GM12878 (cell line): ENCODE data around the gene TCF4. TPM values are rescaled to one million over a fixed set of nuclear protein-coding genes. Genes with fewer than 3 reads are reported as not detected.
A peak's percentile ranks its signal among the peaks of the same experiment; 100 is the strongest.

ENCODE experiments used
- CREM ChIP-seq: IDR thresholded peaks from 2 replicates; pipeline ENCODE4 v1.6.1; 2014; ENCODE audit warnings: antibody characterized with exemption, low read depth
- DPF2 ChIP-seq: fragments of 450-650 bp; IDR thresholded peaks from 2 replicates; pipeline ENCODE4 v1.6.1; 2017; ENCODE audit warnings: mild to moderate bottlenecking
- EED ChIP-seq: sonication (generic); IDR thresholded peaks from 2 replicates; pipeline ENCODE4 v1.6.1; 2016; ENCODE audit warnings: antibody characterized with exemption, low read depth
- FOXM1 ChIP-seq: IDR thresholded peaks from 2 replicates; pipeline ENCODE4 v1.6.1; 2012; ENCODE audit warnings: low read depth, mild to moderate bottlenecking, inconsistent platforms, low read length, moderate library complexity
- IKZF2 ChIP-seq, 2 experiments: fragments of 450-650 bp; IDR thresholded peaks; 2 replicates each; pipeline ENCODE4 v1.6.1; 2017; ENCODE audit warnings: mild to moderate bottlenecking in 2 of 2, moderate library complexity in 2 of 2
- JUNB ChIP-seq: IDR thresholded peaks from 2 replicates; pipeline ENCODE4 v1.6.1; 2016; ENCODE audit warnings: antibody characterized with exemption, mild to moderate bottlenecking
- MEF2A ChIP-seq: IDR thresholded peaks from 2 replicates; pipeline ENCODE4 v1.6.1; 2011; ENCODE audit warnings: low read depth, mild to moderate bottlenecking, low read length, moderate library complexity; ENCODE audit not compliant: insufficient read depth
- MXI1 ChIP-seq: fragments of 150-350 bp; IDR thresholded peaks from 2 replicates; pipeline ENCODE4 v1.6.1; 2011; ENCODE audit warnings: low read depth, mild to moderate bottlenecking, inconsistent platforms, low read length, improper control_type of control experiment
- POLR2AphosphoS5 ChIP-seq: IDR thresholded peaks from 2 replicates; pipeline ENCODE4 v1.6.1; 2011; ENCODE audit warnings: mild to moderate bottlenecking, low read length, inconsistent platforms
- TCF12 ChIP-seq: IDR thresholded peaks from 2 replicates; pipeline ENCODE4 v1.6.1; 2011; ENCODE audit warnings: low read depth, mild to moderate bottlenecking, low read length
- TCF7 ChIP-seq: IDR thresholded peaks from 2 replicates; pipeline ENCODE4 v1.6.1; 2014; ENCODE audit warnings: antibody characterized with exemption, borderline replicate concordance
- polyA plus RNA-seq, 11 experiments: library from polyadenylated mRNA; depleted of rRNA in 4 of 11; unstranded in 6 of 11; stranded (reverse) in 5 of 11; fragments of >200 nt; fragmentation: Nextera tagmentation in 4 of 11; fragmentation: Illumina TruSeq in 1 of 11; extraction: Ambion mirVana in 4 of 11; extraction: Trizol in 1 of 11; gene quantifications; 1 replicate in 1 of 11; 2 replicates in 10 of 11; pipeline versions ENCODE4 v1.2.1 to v1.2.3, GENCODE V29; 2011 to 2016; ENCODE audit warnings: inconsistent platforms in 2 of 11, missing spikeins in 2 of 11, low read depth in 1 of 11
- total RNA-seq, 4 experiments: library from RNA; depleted of rRNA in 3 of 4; stranded (reverse); fragments of >200 nt in 3 of 4; fragmentation: Illumina TruSeq in 1 of 4; extraction: Trizol in 1 of 4; gene quantifications; 2 replicates each; pipeline versions ENCODE4 v1.2.1 to v1.2.3, GENCODE V29; 2013 to 2021
- TF ChIP-seq, protein P1 (sequence below): IDR thresholded peaks from 2 replicates; pipeline ENCODE4 v1.6.1; 2011; ENCODE audit warnings: borderline replicate concordance, low read depth, mild to moderate bottlenecking, moderate library complexity, low read length; ENCODE audit not compliant: insufficient read depth, poor library complexity, severe bottlenecking
- TF ChIP-seq, protein P2 (sequence below): fragments of 150-350 bp; IDR thresholded peaks from 2 replicates; pipeline ENCODE4 v1.6.1; 2016; ENCODE audit warnings: low read depth, low read length
- TF ChIP-seq, protein P3 (sequence below): IDR thresholded peaks from 2 replicates; pipeline ENCODE4 v1.6.1; 2012; ENCODE audit warnings: low read length, inconsistent platforms

The TCF4 gene
- total and polyA plus RNA-seq, 10 of the 15 experiments (the other 5 are each of a cell fraction or from before 2014, with no cell fraction given) = 15.2 to 94.0 (median 31.5) TPM

DNA sequence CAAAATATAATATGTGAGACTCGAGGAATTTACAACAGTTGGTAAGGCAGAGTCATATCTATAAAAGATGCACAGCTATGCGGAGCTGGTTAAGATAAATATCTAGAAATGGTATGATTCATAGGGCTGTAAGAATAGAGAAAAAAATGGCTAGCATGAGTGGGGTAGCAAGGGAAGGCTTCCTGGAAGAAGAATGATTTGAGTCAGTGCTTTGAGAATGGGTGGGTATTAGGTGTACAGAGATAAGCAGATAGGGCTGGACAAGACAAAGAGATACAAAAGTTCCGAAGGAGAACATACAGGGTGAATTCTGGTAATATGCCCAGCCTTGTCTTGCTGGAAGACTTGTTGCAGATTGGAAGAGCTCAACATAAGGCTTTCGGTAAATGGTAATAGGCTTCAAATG, 337.2 kb downstream of the TCF4 start (continued):
- TF ChIP-seq, protein P1, sequence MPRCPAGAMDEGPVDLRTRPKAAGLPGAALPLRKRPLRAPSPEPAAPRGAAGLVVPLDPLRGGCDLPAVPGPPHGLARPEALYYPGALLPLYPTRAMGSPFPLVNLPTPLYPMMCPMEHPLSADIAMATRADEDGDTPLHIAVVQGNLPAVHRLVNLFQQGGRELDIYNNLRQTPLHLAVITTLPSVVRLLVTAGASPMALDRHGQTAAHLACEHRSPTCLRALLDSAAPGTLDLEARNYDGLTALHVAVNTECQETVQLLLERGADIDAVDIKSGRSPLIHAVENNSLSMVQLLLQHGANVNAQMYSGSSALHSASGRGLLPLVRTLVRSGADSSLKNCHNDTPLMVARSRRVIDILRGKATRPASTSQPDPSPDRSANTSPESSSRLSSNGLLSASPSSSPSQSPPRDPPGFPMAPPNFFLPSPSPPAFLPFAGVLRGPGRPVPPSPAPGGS = no peak
- TF ChIP-seq MEF2A = 0 out of 2 replicates have a peak, but pooled peaks have one; percentile 51
- no peak for TF ChIP-seq TCF12
- TF ChIP-seq, protein P2, sequence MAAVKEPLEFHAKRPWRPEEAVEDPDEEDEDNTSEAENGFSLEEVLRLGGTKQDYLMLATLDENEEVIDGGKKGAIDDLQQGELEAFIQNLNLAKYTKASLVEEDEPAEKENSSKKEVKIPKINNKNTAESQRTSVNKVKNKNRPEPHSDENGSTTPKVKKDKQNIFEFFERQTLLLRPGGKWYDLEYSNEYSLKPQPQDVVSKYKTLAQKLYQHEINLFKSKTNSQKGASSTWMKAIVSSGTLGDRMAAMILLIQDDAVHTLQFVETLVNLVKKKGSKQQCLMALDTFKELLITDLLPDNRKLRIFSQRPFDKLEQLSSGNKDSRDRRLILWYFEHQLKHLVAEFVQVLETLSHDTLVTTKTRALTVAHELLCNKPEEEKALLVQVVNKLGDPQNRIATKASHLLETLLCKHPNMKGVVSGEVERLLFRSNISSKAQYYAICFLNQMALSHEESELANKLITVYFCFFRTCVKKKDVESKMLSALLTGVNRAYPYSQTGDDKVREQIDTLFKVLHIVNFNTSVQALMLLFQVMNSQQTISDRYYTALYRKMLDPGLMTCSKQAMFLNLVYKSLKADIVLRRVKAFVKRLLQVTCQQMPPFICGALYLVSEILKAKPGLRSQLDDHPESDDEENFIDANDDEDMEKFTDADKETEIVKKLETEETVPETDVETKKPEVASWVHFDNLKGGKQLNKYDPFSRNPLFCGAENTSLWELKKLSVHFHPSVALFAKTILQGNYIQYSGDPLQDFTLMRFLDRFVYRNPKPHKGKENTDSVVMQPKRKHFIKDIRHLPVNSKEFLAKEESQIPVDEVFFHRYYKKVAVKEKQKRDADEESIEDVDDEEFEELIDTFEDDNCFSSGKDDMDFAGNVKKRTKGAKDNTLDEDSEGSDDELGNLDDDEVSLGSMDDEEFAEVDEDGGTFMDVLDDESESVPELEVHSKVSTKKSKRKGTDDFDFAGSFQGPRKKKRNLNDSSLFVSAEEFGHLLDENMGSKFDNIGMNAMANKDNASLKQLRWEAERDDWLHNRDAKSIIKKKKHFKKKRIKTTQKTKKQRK = no peak
- TF ChIP-seq, protein P3, sequence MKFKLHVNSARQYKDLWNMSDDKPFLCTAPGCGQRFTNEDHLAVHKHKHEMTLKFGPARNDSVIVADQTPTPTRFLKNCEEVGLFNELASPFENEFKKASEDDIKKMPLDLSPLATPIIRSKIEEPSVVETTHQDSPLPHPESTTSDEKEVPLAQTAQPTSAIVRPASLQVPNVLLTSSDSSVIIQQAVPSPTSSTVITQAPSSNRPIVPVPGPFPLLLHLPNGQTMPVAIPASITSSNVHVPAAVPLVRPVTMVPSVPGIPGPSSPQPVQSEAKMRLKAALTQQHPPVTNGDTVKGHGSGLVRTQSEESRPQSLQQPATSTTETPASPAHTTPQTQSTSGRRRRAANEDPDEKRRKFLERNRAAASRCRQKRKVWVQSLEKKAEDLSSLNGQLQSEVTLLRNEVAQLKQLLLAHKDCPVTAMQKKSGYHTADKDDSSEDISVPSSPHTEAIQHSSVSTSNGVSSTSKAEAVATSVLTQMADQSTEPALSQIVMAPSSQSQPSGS = peak; percentile 25; the same call in 1 of the 2 replicates
- TF ChIP-seq FOXM1 = peak; percentile 52; the same call in 1 of the 2 replicates
- TF ChIP-seq TCF7 = peak; percentile 55; the same call in 1 of the 2 replicates
- peak; percentile 44; the same call in 1 of the 2 replicates for TF ChIP-seq CREM
- TF ChIP-seq MXI1 = no peak
- no peak for TF ChIP-seq POLR2AphosphoS5
- peak; percentile 94 for TF ChIP-seq JUNB
- no peak for TF ChIP-seq DPF2
- TF ChIP-seq EED = peak; percentile 64; the same call in 1 of the 2 replicates
- no peak; a peak in 1 of 4 replicates for TF ChIP-seq IKZF2 (IDR thresholded peaks at IDR 0.05)
